ENCODE measurements around the gene HSD11B2.

HSD11B2 gene

DNA sequence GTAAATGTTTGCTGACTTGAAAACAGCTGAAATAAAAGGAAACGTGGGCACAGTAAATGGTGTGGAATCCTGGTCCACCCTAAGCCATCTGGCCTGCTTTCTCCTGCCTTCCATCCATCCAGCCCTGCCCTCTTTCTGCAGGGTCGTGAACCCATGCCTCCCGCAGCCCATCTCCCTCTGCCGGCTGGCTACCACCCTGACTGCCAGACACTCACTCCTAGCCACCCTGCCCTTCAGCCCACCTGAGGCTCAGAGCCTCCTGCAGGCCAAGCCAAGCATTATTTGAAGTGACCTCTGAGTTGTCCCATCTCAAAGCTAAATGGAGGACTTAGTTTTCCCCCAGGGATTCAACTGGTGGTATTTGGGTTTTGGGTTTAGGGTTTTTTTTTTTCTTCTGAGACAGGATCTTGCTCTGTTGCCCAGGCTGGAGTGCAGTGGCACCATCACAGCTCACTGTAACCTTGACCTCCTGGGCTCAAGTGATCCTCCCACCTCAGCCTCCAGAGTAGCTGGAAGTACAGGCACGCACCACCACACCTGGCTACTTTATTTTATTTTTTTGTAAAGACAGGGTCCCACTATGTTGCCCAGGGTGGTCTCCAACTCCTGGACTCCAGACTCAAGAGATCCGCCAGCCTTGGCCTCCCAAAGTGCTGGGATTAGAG lies 23.0 kb upstream of the HSD11B2 start:
- Histone ChIP-seq H2AFZ (no peak overlapping the region), H3K36me3 (ENCODE audit: control insufficient read depth, insufficient read depth, low read length) (no peaks in the 10 kb centered on the region), H3K4me1 (peaks cover 9% of the 10 kb centered on the region), H3K27ac (no peak overlapping the region), H3K4me3 (ENCODE audit: low read depth, low read length) (no peak overlapping the region), H3K27me3 (ENCODE audit: control insufficient read depth, insufficient read depth, low read length) (no peaks in the 10 kb centered on the region), H3K9ac (no peak overlapping the region), H3K79me2 (no peaks in the 10 kb centered on the region), H3K4me2 (ENCODE audit: low read length) (no peak overlapping the region), H3K9me3 (ENCODE audit: control insufficient read depth, low read length) (no peaks in the 10 kb centered on the region)
- TF ChIP-seq, protein P1, sequence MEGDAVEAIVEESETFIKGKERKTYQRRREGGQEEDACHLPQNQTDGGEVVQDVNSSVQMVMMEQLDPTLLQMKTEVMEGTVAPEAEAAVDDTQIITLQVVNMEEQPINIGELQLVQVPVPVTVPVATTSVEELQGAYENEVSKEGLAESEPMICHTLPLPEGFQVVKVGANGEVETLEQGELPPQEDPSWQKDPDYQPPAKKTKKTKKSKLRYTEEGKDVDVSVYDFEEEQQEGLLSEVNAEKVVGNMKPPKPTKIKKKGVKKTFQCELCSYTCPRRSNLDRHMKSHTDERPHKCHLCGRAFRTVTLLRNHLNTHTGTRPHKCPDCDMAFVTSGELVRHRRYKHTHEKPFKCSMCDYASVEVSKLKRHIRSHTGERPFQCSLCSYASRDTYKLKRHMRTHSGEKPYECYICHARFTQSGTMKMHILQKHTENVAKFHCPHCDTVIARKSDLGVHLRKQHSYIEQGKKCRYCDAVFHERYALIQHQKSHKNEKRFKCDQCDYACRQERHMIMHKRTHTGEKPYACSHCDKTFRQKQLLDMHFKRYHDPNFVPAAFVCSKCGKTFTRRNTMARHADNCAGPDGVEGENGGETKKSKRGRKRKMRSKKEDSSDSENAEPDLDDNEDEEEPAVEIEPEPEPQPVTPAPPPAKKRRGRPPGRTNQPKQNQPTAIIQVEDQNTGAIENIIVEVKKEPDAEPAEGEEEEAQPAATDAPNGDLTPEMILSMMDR (IDR thresholded peaks at IDR 0.05), result no peak

DNA sequence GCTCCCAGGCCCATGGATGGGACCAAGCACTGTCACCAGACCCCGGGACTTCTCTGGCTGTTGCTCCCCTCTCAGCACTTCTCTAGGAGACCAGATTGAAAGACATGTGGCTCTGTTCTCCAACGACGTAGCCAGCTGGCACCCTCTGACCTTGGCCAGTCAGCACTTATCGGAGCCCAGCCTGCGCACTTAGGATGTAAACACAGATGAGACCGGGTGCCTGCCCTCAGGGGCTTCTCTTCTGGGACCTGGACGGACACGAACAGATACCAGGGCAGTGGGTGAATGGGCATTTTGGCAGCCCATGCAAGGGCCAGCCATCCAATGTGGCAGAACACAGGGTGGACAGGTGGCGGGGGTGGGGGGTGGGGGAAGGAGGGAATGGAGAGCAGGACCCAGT lies 21.3 kb upstream of the HSD11B2 start:
- TF ChIP-seq, protein P1 (IDR thresholded peaks at IDR 0.05), result no peak
- Histone ChIP-seq H2AFZ (no peak overlapping the region), H3K4me3 (ENCODE audit: low read depth, low read length) (no peak overlapping the region), H3K4me1 (peaks cover 3% of the 10 kb centered on the region), H3K9me3 (ENCODE audit: control insufficient read depth, low read length) (no peaks in the 10 kb centered on the region), H3K79me2 (no peaks in the 10 kb centered on the region), H3K9ac (no peak overlapping the region), H3K27ac (no peak overlapping the region), H3K27me3 (ENCODE audit: control insufficient read depth, insufficient read depth, low read length) (no peaks in the 10 kb centered on the region), H3K36me3 (ENCODE audit: control insufficient read depth, insufficient read depth, low read length) (no peaks in the 10 kb centered on the region), H3K4me2 (ENCODE audit: low read length) (no peak overlapping the region)

DNA sequence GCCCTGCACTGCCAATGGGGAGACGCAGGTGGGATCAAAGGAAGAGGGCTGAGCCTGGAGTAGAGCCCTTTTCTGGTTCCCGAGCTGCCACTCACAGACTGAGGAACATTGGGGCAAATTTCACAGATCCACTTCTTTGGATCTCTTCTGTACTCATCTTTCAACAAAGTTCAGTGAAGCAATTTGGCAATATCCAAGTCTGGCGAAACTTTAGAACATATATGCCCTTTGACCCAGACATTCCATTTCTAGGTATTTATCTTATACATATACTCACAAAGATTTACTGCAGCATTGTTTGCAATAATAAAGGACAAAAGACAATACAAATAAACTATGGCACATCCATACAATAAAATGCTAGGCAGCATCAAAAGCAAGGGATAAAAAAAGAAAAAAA lies 19.6 kb upstream of the HSD11B2 start:
- H3K9ac ChIP-seq, result no peak overlapping the region
- TF ChIP-seq, protein P1 (IDR thresholded peaks at IDR 0.05), result no peak
- H3K4me3 ChIP-seq (ENCODE audit: low read depth, low read length), result no peak overlapping the region
- H3K4me2 ChIP-seq (ENCODE audit: low read length), result no peak overlapping the region
- H3K4me1 ChIP-seq, result no peaks in the 10 kb centered on the region
- H3K27me3 ChIP-seq (ENCODE audit: control insufficient read depth, insufficient read depth, low read length), result no peaks in the 10 kb centered on the region
- H2AFZ ChIP-seq, result no peak overlapping the region
- H3K9me3 ChIP-seq (ENCODE audit: control insufficient read depth, low read length), result no peaks in the 10 kb centered on the region
- H3K79me2 ChIP-seq, result no peaks in the 10 kb centered on the region
- no peaks in the 10 kb centered on the region for H3K36me3 ChIP-seq (ENCODE audit: control insufficient read depth, insufficient read depth, low read length)
- no peak overlapping the region for H3K27ac ChIP-seq

DNA sequence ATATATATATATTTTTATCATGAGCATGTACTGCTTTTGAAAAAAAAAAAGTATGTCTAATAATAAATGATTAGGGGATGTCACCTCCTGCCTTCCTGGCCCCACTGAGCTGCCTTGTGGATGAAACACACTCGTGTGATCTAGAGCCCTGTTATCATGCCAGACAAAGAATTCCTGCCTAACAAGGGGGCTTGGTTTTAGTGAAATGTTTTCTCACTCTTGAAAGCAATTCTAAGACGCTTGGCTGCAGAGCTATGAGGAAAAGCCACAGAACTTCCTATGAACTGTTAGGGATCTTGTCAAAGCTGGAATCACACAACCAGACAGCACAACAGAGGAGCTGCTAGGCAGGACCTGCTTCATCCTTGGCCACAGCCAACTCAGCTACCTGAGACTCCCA lies 18.6 kb upstream of the HSD11B2 start:
- H3K4me3 ChIP-seq (ENCODE audit: low read depth, low read length), result no peak overlapping the region
- H3K4me2 ChIP-seq (ENCODE audit: low read length), result no peak overlapping the region
- H3K4me1 ChIP-seq, result peaks cover 9% of the 10 kb centered on the region
- no peaks in the 10 kb centered on the region for H3K27me3 ChIP-seq (ENCODE audit: control insufficient read depth, insufficient read depth, low read length)
- H2AFZ ChIP-seq, result no peak overlapping the region
- no peaks in the 10 kb centered on the region for H3K36me3 ChIP-seq (ENCODE audit: control insufficient read depth, insufficient read depth, low read length)
- no peaks in the 10 kb centered on the region for H3K79me2 ChIP-seq
- TF ChIP-seq, protein P1 (IDR thresholded peaks at IDR 0.05), result no peak
- no peaks in the 10 kb centered on the region for H3K9me3 ChIP-seq (ENCODE audit: control insufficient read depth, low read length)
- no peak overlapping the region for H3K27ac ChIP-seq
- H3K9ac ChIP-seq, result no peak overlapping the region
